Activated CD8-positive, alpha-beta memory T cell treated with anti-CD3 and anti-CD28 coated beads, Interleukin-2, amount 50 U/mL, for 1 hour (primary cell): ENCODE data around the gene GRK6.

Experiments used
- DNase-seq: peaks from one replicate; pipeline ENCODE4 v3.0.0-alpha.2; 2020; ENCODE audit errors: extremely low read depth

Gene GRK6

GRCh38 chr5:177469750-177470525, 43.5 kb downstream of the GRK6 start:
- no peak for DNase-seq

DNA sequence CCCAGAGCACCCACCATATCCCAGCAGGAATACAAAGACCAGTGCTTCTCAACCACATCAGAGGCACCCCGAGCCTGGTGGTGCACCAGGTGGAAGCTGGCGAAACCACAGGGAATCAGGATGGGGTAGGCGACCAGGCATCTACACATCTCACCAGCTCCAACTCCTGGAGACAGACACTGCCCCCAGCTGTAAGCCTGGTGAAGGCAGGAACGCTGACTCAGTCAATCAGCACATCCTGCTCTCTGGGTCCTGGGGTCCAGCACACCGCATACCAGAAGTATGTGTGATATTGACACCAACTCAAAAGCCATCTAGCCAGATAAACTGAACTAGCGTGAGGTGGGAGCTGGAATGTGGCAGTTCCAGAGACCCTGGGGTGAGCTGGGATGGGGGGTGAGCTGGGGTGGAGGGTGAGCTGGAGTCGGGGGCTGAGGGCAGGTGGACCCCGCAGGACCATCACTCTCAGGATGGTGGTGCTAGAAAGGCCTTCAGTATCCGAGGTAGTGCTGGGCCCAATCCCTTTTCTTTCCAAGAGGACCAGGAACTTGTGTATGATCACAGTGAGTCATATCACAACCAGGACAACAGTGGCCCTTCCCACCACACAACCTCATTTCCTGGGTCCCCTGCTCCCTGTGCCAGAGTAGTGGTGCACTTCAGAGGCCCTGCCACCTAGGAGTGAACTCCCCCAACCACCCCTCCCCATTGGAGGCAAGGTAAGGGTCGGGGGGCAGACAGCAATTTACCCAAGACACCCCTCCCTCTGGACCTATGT, 44.5 kb downstream of the GRK6 start:
- no peak for DNase-seq

DNA sequence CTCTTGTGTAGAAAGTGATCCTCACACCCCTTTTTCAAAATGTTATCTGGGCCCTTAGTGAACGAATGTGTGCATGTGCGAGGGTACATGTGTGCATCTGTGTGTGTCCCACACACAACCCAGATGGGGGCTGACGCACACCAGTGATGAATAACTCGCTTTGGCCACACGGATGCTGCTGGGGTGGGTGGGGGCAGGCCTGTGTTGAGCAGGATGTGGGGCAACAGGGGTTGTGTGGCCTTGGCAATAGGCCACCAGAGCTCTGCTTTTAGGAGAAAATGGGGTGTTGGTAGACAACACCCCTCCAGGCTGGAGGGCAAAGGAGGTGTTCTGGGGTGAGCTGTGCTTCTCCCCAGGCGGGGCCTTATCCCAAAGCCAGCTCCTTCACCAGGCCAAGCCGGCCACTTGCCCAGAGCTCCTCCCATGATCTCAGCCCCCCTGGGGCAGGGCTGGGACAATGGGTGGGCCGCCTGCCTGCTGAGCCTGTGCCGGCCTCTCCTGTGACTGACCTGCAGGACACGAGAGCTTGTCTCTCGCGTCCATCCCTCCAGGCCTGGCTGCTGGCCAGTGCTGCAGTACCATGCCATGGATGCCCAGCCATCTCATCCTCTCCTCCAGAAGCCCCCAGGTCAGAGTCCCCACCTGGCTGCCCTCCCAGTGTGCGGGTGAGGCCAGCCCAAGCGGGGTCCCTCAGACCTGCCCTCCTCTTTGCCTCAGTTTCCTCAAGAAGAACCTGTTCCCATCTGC, 45.3 kb downstream of the GRK6 start:
- DNase-seq, result no peak

GRCh38 chr5:177472460-177473442, 46.3 kb downstream of the GRK6 start:
- no peak for DNase-seq

DNA sequence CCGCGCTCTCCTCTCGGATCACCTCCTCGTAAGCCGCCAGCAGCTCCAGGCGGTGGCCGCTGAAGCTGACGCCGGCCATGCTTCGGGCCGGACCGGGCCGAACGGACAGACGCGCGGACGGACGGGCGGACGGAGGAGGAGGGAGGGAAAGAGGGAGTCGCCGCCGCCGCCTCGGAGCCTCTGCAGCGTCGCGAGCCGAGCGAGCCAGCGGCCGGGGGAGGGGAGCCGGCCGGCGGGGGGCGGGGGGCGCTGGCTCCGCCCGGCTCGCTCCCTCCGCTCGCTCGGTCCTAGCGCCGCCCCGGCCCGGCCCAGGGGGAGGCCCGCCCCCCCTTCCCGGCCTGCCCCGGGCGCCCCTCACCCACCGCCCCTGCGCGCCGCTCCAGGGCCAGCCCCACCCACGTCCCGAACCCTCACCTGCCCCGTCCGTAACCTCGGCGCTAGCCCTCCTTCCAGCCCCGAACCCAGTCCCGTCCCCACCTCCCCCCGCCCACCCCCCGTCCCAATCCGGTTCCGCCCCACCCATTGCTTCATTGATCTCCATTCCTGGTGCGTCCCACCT, 47.0 kb downstream of the GRK6 start, which contains the start of gene DBN1:
TSS of gene DBN1 (minus strand) at position 192 of the 559 bp plus-strand sequence. CDS start at position 79, 113 bp downstream.
- DNase-seq, result no peak

GRCh38 chr5:177474002-177474476, 47.6 kb downstream of the GRK6 start:
- no peak for DNase-seq

GRCh38 chr5:177474846-177475562, 48.5 kb downstream of the GRK6 start:
- no peak for DNase-seq

GRCh38 chr5:177475563-177476427, 49.3 kb downstream of the GRK6 start:
- no peak for DNase-seq

GRCh38 chr5:177476531-177477233, 50.2 kb downstream of the GRK6 start:
- DNase-seq, result no peak

- no peak for DNase-seq
These were observed 51.4 kb downstream of the GRK6 start for GRCh38 chr5:177477701-177478477.

- DNase-seq, result no peak
These were observed 52.5 kb downstream of the GRK6 start for GRCh38 chr5:177478711-177479646.

- no peak for DNase-seq
These were observed 53.3 kb downstream of the GRK6 start for GRCh38 chr5:177479774-177480173.

DNA sequence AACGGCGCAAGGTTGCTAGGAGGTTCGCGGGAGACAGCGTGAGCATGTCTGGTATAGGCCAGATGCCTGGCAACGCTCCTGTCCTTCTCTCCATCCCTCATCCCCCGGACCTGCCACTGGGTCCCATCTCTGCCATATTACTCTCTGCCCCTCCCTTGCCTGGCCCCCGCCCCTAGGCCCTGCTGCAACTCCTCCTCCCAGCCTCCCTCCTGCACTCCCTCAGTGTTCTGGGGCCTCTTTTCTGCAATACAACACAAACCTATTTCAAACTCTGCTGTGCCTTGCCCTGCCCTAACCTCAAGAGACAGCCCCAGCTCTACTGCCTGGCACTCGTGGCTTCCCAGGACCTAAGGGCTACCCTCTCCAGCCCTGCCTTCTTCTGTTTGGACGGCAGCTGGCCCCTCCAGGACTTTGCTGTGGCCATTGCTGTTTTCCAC, 55.9 kb downstream of the GRK6 start:
- no peak for DNase-seq

DNA sequence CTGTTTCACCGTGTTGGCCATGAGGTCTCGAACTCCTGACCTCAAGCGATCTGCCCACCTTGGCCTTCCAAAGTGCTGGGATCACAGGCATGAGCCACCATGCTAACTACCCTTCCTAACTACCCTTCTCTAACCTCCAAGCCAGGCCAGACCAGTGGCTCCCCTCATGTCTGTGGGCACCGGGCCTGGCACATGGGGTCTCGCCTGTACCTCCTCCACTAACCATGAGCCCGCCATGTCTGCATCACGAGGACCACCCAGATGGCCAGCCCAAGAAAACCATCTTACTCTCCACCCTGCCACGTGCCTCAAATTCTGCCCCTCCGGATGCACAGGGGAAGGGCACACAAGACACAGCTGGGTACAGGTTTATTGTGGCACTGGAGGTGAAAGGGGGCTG, 56.6 kb downstream of the GRK6 start:
- DNase-seq, result no peak

DNA sequence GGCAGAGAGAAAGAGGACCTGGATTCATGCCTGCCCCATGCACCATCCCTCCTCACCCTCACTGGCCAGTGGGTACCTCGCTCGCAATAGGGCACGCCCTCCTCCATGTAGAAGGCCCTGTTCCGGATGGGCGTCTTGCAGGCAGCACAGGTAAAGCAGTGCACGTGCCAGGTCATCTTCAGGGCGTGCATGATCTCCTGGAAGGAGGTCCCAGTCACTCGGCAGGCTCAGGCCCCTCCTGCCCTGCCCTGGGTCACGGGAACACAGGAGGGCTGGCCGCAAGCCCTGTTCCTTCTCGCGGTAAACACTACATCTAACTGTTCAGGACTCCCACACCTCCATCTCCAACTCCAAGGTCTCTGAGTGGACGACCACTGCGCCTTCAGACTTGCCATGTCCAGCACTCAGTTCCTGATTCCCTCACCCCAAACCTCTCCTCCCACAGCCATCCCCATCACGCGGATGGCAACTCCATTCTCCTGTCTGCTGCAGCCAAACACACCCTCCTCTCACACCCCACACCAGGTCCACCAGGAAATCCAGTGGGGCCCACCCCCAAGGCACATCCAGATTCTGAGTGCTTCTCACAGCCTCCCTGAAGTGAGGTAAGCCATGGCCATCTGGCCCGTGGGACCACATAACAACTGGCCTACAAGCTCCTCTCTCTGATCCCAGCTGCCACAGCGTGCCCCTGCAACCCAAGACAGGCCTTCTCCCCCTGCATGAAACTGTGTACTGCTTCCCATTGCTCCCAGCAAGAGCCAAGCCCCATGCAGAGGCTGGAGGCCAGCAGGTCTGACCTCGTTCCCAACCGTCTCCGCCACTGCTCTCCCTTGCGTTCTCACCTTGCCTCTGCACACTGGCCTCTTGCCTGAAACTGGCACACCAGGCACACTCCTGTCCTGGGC, 57.8 kb downstream of the GRK6 start:
- DNase-seq, result no peak
